A549 (cell line): ENCODE measurements around the gene TMPRSS7. TPM values are rescaled to one million over a fixed set of nuclear protein-coding genes. Genes with fewer than 3 reads are reported as not detected.

Experiments
- ATAC-seq, 2 experiments: fragments of 200-7000 bp in 1 of 2; fragments of >200 bp in 1 of 2; cut with Nextera tagmentation in 1 of 2; cut with Tn5 transposase in 1 of 2; 3 replicates each; pipeline versions ENCODE4 v1.8.0 to v1.9.1; 2018 to 2020; ENCODE audit warnings: mild to moderate bottlenecking in 1 of 2, moderate library complexity in 1 of 2
- CTCF ChIA-PET: fragments of 300-600 bp; sonication (Branson Sonifier 250); formaldehyde crosslinking; extraction: SDS; loops from one replicate; lab custom pipeline; 2021; ENCODE audit warnings: antibody characterized with exemption, inconsistent platforms; lab: Yijun Ruan, JAX
- POLR2A ChIA-PET: fragments of 350-600 bp; formaldehyde crosslinking; extraction: SDS; loops from one replicate; lab custom pipeline; 2021; ENCODE audit warnings: antibody characterized with exemption, inconsistent platforms; lab: Yijun Ruan, JAX
- DNase-seq, 2 experiments: peaks; one replicate each; pipeline versions ENCODE4 v3.0.0 to v3.0.0-alpha.2; 2011 to 2016; ENCODE audit warnings: low read depth in 1 of 2, low spot score in 1 of 2
- FAIRE-seq: peaks from 2 replicates; lab custom pipeline; 2011; peaks lifted over from hg19 to GRCh38; lab: Jason Lieb, UNC
- H3K27ac ChIP-seq, 2 experiments: fragments of >200 bp; sonication (Bioruptor Twin); formaldehyde crosslinking; 3 replicates each; pipeline ENCODE4 v1.5.1; 2016 to 2017
- H3K4me1 ChIP-seq: fragments of >200 bp; sonication (Bioruptor Twin); formaldehyde crosslinking; 3 replicates; pipeline ENCODE4 v1.6.1; 2016
- H3K4me2 ChIP-seq: fragments of >200 bp; sonication (Bioruptor Twin); formaldehyde crosslinking; 3 replicates; pipeline ENCODE4 v1.6.1; 2016
- H3K4me3 ChIP-seq: fragments of >200 bp; sonication (Bioruptor Twin); formaldehyde crosslinking; 3 replicates; pipeline ENCODE4 v1.5.1; 2016
- H3K9me3 ChIP-seq: fragments of >200 bp; sonication (Bioruptor Twin); formaldehyde crosslinking; 3 replicates; pipeline ENCODE4 v1.6.1; 2016
- ATOH8 ChIP-seq: fragments of 250-450 bp; sonication (Bioruptor Pico); IDR thresholded peaks from 2 replicates; pipeline ENCODE4 v1.5.0; 2020; ENCODE audit warnings: low read depth, mild to moderate bottlenecking, moderate library complexity
- BCL3 ChIP-seq: fragments of >200 bp; sonication (Bioruptor Twin); formaldehyde crosslinking; IDR thresholded peaks from 3 replicates; pipeline ENCODE4 v1.6.1; 2016
- BHLHE40 ChIP-seq: IDR thresholded peaks from 2 replicates; pipeline ENCODE4 v1.6.1; 2012; ENCODE audit warnings: low read depth, low read length, inconsistent platforms
- CBX2 ChIP-seq: fragments of 200-600 bp; sonication (generic); IDR thresholded peaks from 2 replicates; pipeline ENCODE4 v1.6.1; 2016; ENCODE audit warnings: low read depth, mild to moderate bottlenecking, borderline replicate concordance
- CEBPB ChIP-seq, 2 experiments: fragments of >200 bp in 1 of 2; sonication (Bioruptor Twin) in 1 of 2; formaldehyde crosslinking in 1 of 2; IDR thresholded peaks; 2 replicates each; pipeline ENCODE4 v1.6.1; 2012 to 2016
- EHMT2 ChIP-seq: fragments of 200-600 bp; sonication (generic); IDR thresholded peaks from 2 replicates; pipeline ENCODE4 v1.6.1; 2016; ENCODE audit warnings: antibody characterized with exemption, low read depth, mild to moderate bottlenecking, moderate library complexity
- EP300 ChIP-seq, 2 experiments: fragments of >200 bp; sonication (Bioruptor Twin); formaldehyde crosslinking; IDR thresholded peaks; 2 replicates in 1 of 2; 3 replicates in 1 of 2; pipeline ENCODE4 v1.6.1; 2016 to 2017
- ESRRA ChIP-seq: fragments of 150-350 bp; IDR thresholded peaks from 2 replicates; pipeline ENCODE4 v1.6.1; 2014; ENCODE audit warnings: mild to moderate bottlenecking, low read length, borderline replicate concordance
- FOXS1 ChIP-seq: fragments of 250-450 bp; sonication (Bioruptor Pico); IDR thresholded peaks from 2 replicates; pipeline ENCODE4 v1.5.0; 2020; ENCODE audit warnings: mild to moderate bottlenecking, moderate library complexity
- GATA3 ChIP-seq: IDR thresholded peaks from 2 replicates; pipeline ENCODE4 v1.6.1; 2012; ENCODE audit warnings: borderline replicate concordance
- HEYL ChIP-seq: fragments of 250-450 bp; sonication (Bioruptor Pico); IDR thresholded peaks from 2 replicates; pipeline ENCODE4 v1.8.0; 2021; ENCODE audit warnings: mild to moderate bottlenecking, moderate library complexity
- HOXA7 ChIP-seq: fragments of 250-450 bp; sonication (Bioruptor Pico); IDR thresholded peaks from 2 replicates; pipeline ENCODE4 v1.5.0; 2020; ENCODE audit warnings: mild to moderate bottlenecking, moderate library complexity
- HOXB13 ChIP-seq: fragments of 250-450 bp; sonication (Bioruptor Pico); IDR thresholded peaks from 2 replicates; pipeline ENCODE4 v1.5.0; 2020; ENCODE audit warnings: low read depth, mild to moderate bottlenecking, moderate library complexity
- KDM1A ChIP-seq: fragments of 200-600 bp; sonication (generic); IDR thresholded peaks from 2 replicates; pipeline ENCODE4 v1.6.1; 2016; ENCODE audit warnings: low read depth, mild to moderate bottlenecking
- KDM5A ChIP-seq: fragments of 200-600 bp; sonication (generic); IDR thresholded peaks from 2 replicates; pipeline ENCODE4 v1.6.1; 2016; ENCODE audit warnings: antibody characterized with exemption, mild to moderate bottlenecking
- MAFK ChIP-seq: fragments of 450-650 bp; IDR thresholded peaks from 2 replicates; pipeline ENCODE4 v1.6.1; 2014; ENCODE audit not compliant: partially characterized antibody
- MAZ ChIP-seq: fragments of 150-350 bp; IDR thresholded peaks from 2 replicates; pipeline ENCODE4 v1.6.1; 2014; ENCODE audit warnings: antibody characterized with exemption, low read depth, low read length, borderline replicate concordance
- NFE2L2 ChIP-seq: fragments of 150-350 bp; conservative IDR thresholded peaks from 2 replicates; pipeline ENCODE4 v1.6.1; 2014; ENCODE audit warnings: low read length
- NPAS2 ChIP-seq: fragments of 250-450 bp; sonication (Bioruptor Pico); IDR thresholded peaks from 2 replicates; pipeline ENCODE4 v1.8.0; 2022; ENCODE audit warnings: mild to moderate bottlenecking, moderate library complexity, borderline replicate concordance
- RAD21 ChIP-seq, 2 experiments: fragments of >200 bp in 1 of 2; sonication (Bioruptor Twin) in 1 of 2; formaldehyde crosslinking in 1 of 2; IDR thresholded peaks in 1 of 2; conservative IDR thresholded peaks in 1 of 2; 2 replicates in 1 of 2; 3 replicates in 1 of 2; pipeline ENCODE4 v1.6.1; 2012 to 2018; ENCODE audit warnings: inconsistent platforms in 1 of 2
- RCOR1 ChIP-seq: fragments of 150-350 bp; IDR thresholded peaks from 2 replicates; pipeline ENCODE4 v1.6.1; 2014; ENCODE audit warnings: antibody characterized with exemption, low read length, low read depth
- RNF2 ChIP-seq: fragments of 200-600 bp; sonication (generic); IDR thresholded peaks from 2 replicates; pipeline ENCODE4 v1.6.1; 2016; ENCODE audit warnings: low read depth, mild to moderate bottlenecking, antibody characterized with exemption, moderate library complexity, borderline replicate concordance
- ZC3H11A ChIP-seq: fragments of 450-650 bp; IDR thresholded peaks from 2 replicates; pipeline ENCODE4 v1.6.1; 2014; ENCODE audit warnings: antibody characterized with exemption, mild to moderate bottlenecking
- ZSCAN20 ChIP-seq: fragments of 250-450 bp; sonication (Bioruptor Pico); IDR thresholded peaks from 2 replicates; pipeline ENCODE4 v1.8.0; 2022; ENCODE audit warnings: mild to moderate bottlenecking, moderate library complexity
- WGBS: methylation state at CpG from one replicate; pipeline ENCODE4 v1.1.6; 2017; ENCODE audit errors: missing lambda C conversion rate; 5-methylcytosine and 5-hydroxymethylcytosine counted together
- polyA plus RNA-seq, 4 experiments: library from polyadenylated mRNA; depleted of rRNA in 3 of 4; stranded (reverse); fragments of >200 nt; fragmentation: RNase III in 1 of 4; extraction: RNeasy Plus Mini Kit Qiagen cat#74134 plus additional on column Dnase treatment in 1 of 4; gene quantifications; 2 replicates in 3 of 4; 3 replicates in 1 of 4; pipeline ENCODE4 v1.2.3, GENCODE V29; 2011 to 2017
- TF ChIP-seq, protein P1 (sequence below): fragments of 450-650 bp; IDR thresholded peaks from 2 replicates; pipeline ENCODE4 v1.6.1; 2014; ENCODE audit warnings: antibody characterized with exemption
- TF ChIP-seq, protein P2 (sequence below): fragments of 250-450 bp; sonication (Bioruptor Pico); IDR thresholded peaks from 2 replicates; pipeline ENCODE4 v1.5.0; 2021; ENCODE audit warnings: mild to moderate bottlenecking, moderate library complexity, borderline replicate concordance

The TMPRSS7 gene
- polyA plus RNA-seq, 2 of the 4 experiments (the other 2 are of a cell fraction), result 0.04 to 0.09 TPM

DNA sequence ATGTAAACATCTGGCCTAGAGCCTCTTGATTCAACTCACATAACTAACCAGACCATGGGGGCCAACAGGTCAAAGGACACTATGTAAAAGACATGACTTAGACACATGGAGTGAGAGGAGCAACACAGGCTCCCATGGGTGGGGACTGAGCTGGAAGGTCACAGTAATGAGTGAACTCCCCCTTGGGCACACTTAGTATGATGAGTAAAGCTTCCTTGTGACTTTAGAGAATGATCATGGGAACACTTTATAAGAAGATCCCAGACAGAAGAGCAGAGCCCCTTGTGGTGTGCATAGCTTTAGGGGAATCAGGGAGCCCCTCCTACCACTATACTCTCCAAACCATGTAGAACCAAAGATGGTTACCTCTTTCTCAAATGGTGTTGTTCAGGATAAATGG is 88.3 kb downstream of the TMPRSS7 start:
- H3K4me3 ChIP-seq, result no peak overlapping the region
- TF ChIP-seq KDM1A, result no peak
- no peak for TF ChIP-seq GATA3
- TF ChIP-seq EHMT2, result no peak
- TF ChIP-seq CEBPB (IDR thresholded peaks at IDR 0.05), result no peak
- TF ChIP-seq KDM5A, result no peak
- TF ChIP-seq, protein P1, sequence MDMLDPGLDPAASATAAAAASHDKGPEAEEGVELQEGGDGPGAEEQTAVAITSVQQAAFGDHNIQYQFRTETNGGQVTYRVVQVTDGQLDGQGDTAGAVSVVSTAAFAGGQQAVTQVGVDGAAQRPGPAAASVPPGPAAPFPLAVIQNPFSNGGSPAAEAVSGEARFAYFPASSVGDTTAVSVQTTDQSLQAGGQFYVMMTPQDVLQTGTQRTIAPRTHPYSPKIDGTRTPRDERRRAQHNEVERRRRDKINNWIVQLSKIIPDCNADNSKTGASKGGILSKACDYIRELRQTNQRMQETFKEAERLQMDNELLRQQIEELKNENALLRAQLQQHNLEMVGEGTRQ, result no peak
- no peak for TF ChIP-seq ATOH8 (CRISPR knock-in tag)
- no peak for TF ChIP-seq ESRRA
- TF ChIP-seq ZC3H11A, result no peak
- no peak for TF ChIP-seq BCL3
- no peak for TF ChIP-seq NFE2L2
- no peak for TF ChIP-seq HEYL (CRISPR knock-in tag)
- TF ChIP-seq RAD21 (conservative IDR thresholded peaks at IDR 0.05 in 1 of 2, IDR thresholded peaks at IDR 0.05 in 1 of 2), result no peak
- no peak for TF ChIP-seq MAFK
- no peak for TF ChIP-seq HOXB13
- TF ChIP-seq FOXS1, result no peak
- no peak for TF ChIP-seq HOXA7 (CRISPR knock-in tag)
- no peak for TF ChIP-seq BHLHE40
- TF ChIP-seq, all 56 proteins: peak for 0
- ATAC-seq (no peak), FAIRE-seq (no peak), DNase-seq (no peak)
- ChIA-PET POLR2A (no interaction called here), CTCF (interaction anchor here (1.3 to 4.1 kb wide), 3 partner anchors 10 to 13 kb away, joined by 4 to 17 read pairs (median 7); partner anchors contain the start of gene GCSAM)
- Histone ChIP-seq H3K9me3 (no peaks in the 10 kb centered on the region), H3K4me1 (no peaks in the 10 kb centered on the region), H3K4me2 (no peak overlapping the region), H3K27ac (no peak overlapping the region)

GRCh38 chr3:112123548-112123947 is 89.0 kb downstream of the TMPRSS7 start:
- TF ChIP-seq, protein P2, sequence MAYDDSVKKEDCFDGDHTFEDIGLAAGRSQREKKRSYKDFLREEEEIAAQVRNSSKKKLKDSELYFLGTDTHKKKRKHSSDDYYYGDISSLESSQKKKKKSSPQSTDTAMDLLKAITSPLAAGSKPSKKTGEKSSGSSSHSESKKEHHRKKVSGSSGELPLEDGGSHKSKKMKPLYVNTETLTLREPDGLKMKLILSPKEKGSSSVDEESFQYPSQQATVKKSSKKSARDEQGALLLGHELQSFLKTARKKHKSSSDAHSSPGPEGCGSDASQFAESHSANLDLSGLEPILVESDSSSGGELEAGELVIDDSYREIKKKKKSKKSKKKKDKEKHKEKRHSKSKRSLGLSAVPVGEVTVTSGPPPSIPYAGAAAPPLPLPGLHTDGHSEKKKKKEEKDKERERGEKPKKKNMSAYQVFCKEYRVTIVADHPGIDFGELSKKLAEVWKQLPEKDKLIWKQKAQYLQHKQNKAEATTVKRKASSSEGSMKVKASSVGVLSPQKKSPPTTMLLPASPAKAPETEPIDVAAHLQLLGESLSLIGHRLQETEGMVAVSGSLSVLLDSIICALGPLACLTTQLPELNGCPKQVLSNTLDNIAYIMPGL (CRISPR knock-in tag), result no peak
- TF ChIP-seq NPAS2 (CRISPR knock-in tag) (no peak), EHMT2 (no peak), MAZ (no peak), RNF2 (no peak), MAFK (no peak), EP300 (IDR thresholded peaks at IDR 0.05) (no peak), ATOH8 (CRISPR knock-in tag) (no peak), RCOR1 (no peak), ZSCAN20 (CRISPR knock-in tag) (no peak), CBX2 (no peak), RAD21 (conservative IDR thresholded peaks at IDR 0.05 in 1 of 2, IDR thresholded peaks at IDR 0.05 in 1 of 2) (no peak)
- TF ChIP-seq, protein P1, result no peak
- ATAC-seq, result no peak
- DNase-seq, result no peak
- 97% methylated on average over 2 of the region's 2 CpGs for WGBS
- ChIA-PET POLR2A (no interaction called here), CTCF (interaction anchor here (1.0 to 4.1 kb wide), 5 partner anchors 9 to 18 kb away, joined by 3 to 17 read pairs (median 4); partner anchors contain the start of gene GCSAM)
- Histone ChIP-seq H3K4me1 (no peaks in the 10 kb centered on the region), H3K27ac (no peak overlapping the region), H3K4me2 (no peak overlapping the region), H3K9me3 (no peaks in the 10 kb centered on the region), H3K4me3 (no peak overlapping the region)
- FAIRE-seq, result no peak
